ENCODE data around the gene PBX2.

DNA sequence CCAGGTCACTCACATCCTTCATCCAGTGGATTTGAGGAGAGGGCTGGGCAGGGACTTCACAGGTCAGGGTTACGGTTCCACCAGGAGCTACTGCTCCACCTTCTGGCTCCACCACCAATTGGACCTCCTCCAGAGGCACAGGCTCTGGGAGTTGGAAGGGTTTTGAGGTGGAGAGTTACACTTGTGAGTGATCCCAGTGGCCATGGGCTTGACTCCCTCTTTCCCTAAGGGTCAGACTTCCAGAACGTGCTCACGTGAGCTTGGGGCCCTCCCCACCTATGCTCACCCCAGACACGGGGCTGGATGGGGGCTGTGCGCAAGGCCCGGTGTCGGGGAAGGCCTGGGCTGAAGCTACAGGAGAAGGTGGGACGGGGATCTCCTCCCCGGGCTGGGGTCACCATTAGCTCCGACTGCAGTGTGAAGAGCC, 7.4 kb downstream of the PBX2 start:
- no peak for TF ChIP-seq POLR2A (IDR thresholded peaks at IDR 0.05; ENCODE audit: low read length)
- TF ChIP-seq GATA1 (IDR thresholded peaks at IDR 0.05; ENCODE audit: low read depth, low read length), result no peak

Data from erythroblast (primary cell).